Neural cell (in vitro differentiated cells): ENCODE measurements around the gene ARF5. TPM values are rescaled to one million over a fixed set of nuclear protein-coding genes. Genes with fewer than 3 reads are reported as not detected.

ENCODE experiments used
- H2AFZ ChIP-seq: fragments of 200-600, 300-800 bp; sonication (generic), shearing (Covaris generic); 2 replicates; pipeline ENCODE4 v1.6.0; 2014; ENCODE audit warnings: low read depth, mild to moderate bottlenecking, antibody characterized with exemption, low read length, moderate library complexity
- H3F3A ChIP-seq: fragments of 200-600 bp; shearing (Covaris generic); 2 replicates; pipeline ENCODE4 v1.6.1; 2016; ENCODE audit warnings: mild to moderate bottlenecking, moderate library complexity, mixed read lengths, antibody characterized with exemption, low read length; ENCODE audit not compliant: insufficient read depth, poor library complexity, severe bottlenecking
- H3K27ac ChIP-seq: fragments of 200-600, 300-800 bp; sonication (generic), shearing (Covaris generic); 2 replicates; pipeline ENCODE4 v1.5.1; 2014; ENCODE audit warnings: mild to moderate bottlenecking, low read length, moderate library complexity
- H3K27me3 ChIP-seq: fragments of 300-800, 200-600 bp; sonication (generic), shearing (Covaris generic); 2 replicates; pipeline ENCODE4 v1.6.0; 2014; ENCODE audit warnings: mild to moderate bottlenecking, low read depth, low read length, moderate library complexity; ENCODE audit not compliant: insufficient read depth
- H3K36me3 ChIP-seq: fragments of 300-800, 200-600 bp; sonication (generic), shearing (Covaris generic); 2 replicates; pipeline ENCODE4 v1.5.1; 2014; ENCODE audit warnings: mild to moderate bottlenecking, antibody characterized with exemption, low read length, moderate library complexity; ENCODE audit not compliant: insufficient read depth
- H3K4me2 ChIP-seq: fragments of 300-800, 200-600 bp; sonication (generic), shearing (Covaris generic); 2 replicates; pipeline ENCODE4 v1.6.0; 2014; ENCODE audit warnings: mild to moderate bottlenecking, low read length
- H3K4me3 ChIP-seq: fragments of 300-800, 200-600 bp; sonication (generic), shearing (Covaris generic); 2 replicates; pipeline ENCODE4 v1.5.1; 2014; ENCODE audit warnings: mild to moderate bottlenecking, low read length, moderate library complexity
- H3K79me2 ChIP-seq: fragments of 200-600 bp; shearing (Covaris generic); replicated peaks from 2 replicates; pipeline ENCODE4 v1.6.0; 2014; ENCODE audit warnings: mild to moderate bottlenecking, low read length, moderate library complexity; ENCODE audit not compliant: insufficient read depth
- H3K9ac ChIP-seq: fragments of 300-800, 200-600 bp; sonication (generic), shearing (Covaris generic); 2 replicates; pipeline ENCODE4 v1.6.1; 2016; ENCODE audit warnings: mild to moderate bottlenecking, low read length, mixed read lengths
- H3K9me2 ChIP-seq: fragments of 200-600 bp; shearing (Covaris generic); 2 replicates; pipeline ENCODE4 v1.6.1; 2016; ENCODE audit warnings: mild to moderate bottlenecking, low read length, mixed read lengths; ENCODE audit not compliant: insufficient read depth
- H3K9me3 ChIP-seq: fragments of 200-600, 300-800 bp; sonication (generic), shearing (Covaris generic); 2 replicates; pipeline ENCODE4 v1.6.1; 2016; ENCODE audit warnings: mild to moderate bottlenecking, mixed run types, low read length, moderate library complexity, mixed read lengths
- H4K20me1 ChIP-seq: fragments of 200-600 bp; shearing (Covaris generic); 2 replicates; pipeline ENCODE4 v1.6.1; 2016; ENCODE audit warnings: mild to moderate bottlenecking, mixed run types; ENCODE audit not compliant: insufficient read depth
- CTCF ChIP-seq: fragments of 450-650 bp; IDR thresholded peaks from 2 replicates; pipeline ENCODE4 v1.5.1; 2014; ENCODE audit warnings: antibody characterized with exemption, mild to moderate bottlenecking, moderate library complexity; ENCODE audit not compliant: poor library complexity, severe bottlenecking
- EP300 ChIP-seq: fragments of 450-650 bp; conservative IDR thresholded peaks from 2 replicates; pipeline ENCODE4 v1.6.1; 2014; ENCODE audit warnings: antibody characterized with exemption, mild to moderate bottlenecking, moderate library complexity; ENCODE audit not compliant: poor library complexity, severe bottlenecking
- EZH2 ChIP-seq: fragments of 200-600, 300-800 bp; shearing (Covaris generic), sonication (generic); IDR thresholded peaks from 2 replicates; pipeline ENCODE4 v1.6.1; 2014; ENCODE audit warnings: antibody characterized with exemption, low read length, borderline replicate concordance, mild to moderate bottlenecking; ENCODE audit not compliant: insufficient read depth, poor library complexity, severe bottlenecking
- MXI1 ChIP-seq: fragments of 450-650 bp; conservative IDR thresholded peaks from 2 replicates; pipeline ENCODE4 v1.6.1; 2014; ENCODE audit warnings: antibody characterized with exemption, mild to moderate bottlenecking; ENCODE audit not compliant: poor library complexity, severe bottlenecking
- POLR2AphosphoS5 ChIP-seq: IDR thresholded peaks from 2 replicates; pipeline ENCODE4 v1.6.1; 2012
- RAD21 ChIP-seq: fragments of 450-650 bp; conservative IDR thresholded peaks from 2 replicates; pipeline ENCODE4 v1.6.1; 2014; ENCODE audit warnings: antibody characterized with exemption, mild to moderate bottlenecking, moderate library complexity
- REST ChIP-seq: IDR thresholded peaks from 2 replicates; pipeline ENCODE4 v1.6.1; 2012; ENCODE audit warnings: borderline replicate concordance
- SMC3 ChIP-seq: fragments of 450-650 bp; conservative IDR thresholded peaks from 2 replicates; pipeline ENCODE4 v1.6.1; 2014; ENCODE audit warnings: antibody characterized with exemption, mild to moderate bottlenecking, moderate library complexity; ENCODE audit not compliant: poor library complexity
- TAF1 ChIP-seq: IDR thresholded peaks from 2 replicates; pipeline ENCODE4 v1.6.1; 2012; ENCODE audit warnings: low read depth
- polyA plus RNA-seq: library from polyadenylated mRNA; depleted of rRNA; stranded (reverse); fragments of >200 nt; gene quantifications from 2 replicates; pipeline ENCODE4 v1.2.3, GENCODE V29; 2014

Gene ARF5
- polyA plus RNA-seq, 1 donor from 2014 or later, result 582 TPM

- Histone ChIP-seq H2AFZ (no peak overlapping the region), H4K20me1 (no peaks in the 10 kb centered on the region), H3K27me3 (peaks cover 13% of the 10 kb centered on the region), H3K9me3 (no peaks in the 10 kb centered on the region), H3K36me3 (no peaks in the 10 kb centered on the region), H3K9ac (no peak overlapping the region), H3K9me2 (no peaks in the 10 kb centered on the region), H3F3A (no peaks in the 10 kb centered on the region), H3K4me3 (no peak overlapping the region), H3K4me2 (no peak overlapping the region), H3K27ac (no peak overlapping the region), H3K79me2 (no peaks in the 10 kb centered on the region)
- TF ChIP-seq CTCF (no peak), MXI1 (no peak)
These were observed 37.1 kb downstream of the ARF5 start for GRCh38 chr7:127625331-127625730.

- no peak overlapping the region for H3K9ac ChIP-seq
- H3K9me2 ChIP-seq, result no peaks in the 10 kb centered on the region
- H3K4me3 ChIP-seq, result no peak overlapping the region
- no peaks in the 10 kb centered on the region for H3F3A ChIP-seq
- H3K27me3 ChIP-seq, result no peaks in the 10 kb centered on the region
- H3K79me2 ChIP-seq, result no peaks in the 10 kb centered on the region
- no peaks in the 10 kb centered on the region for H3K9me3 ChIP-seq
- H3K36me3 ChIP-seq, result no peaks in the 10 kb centered on the region
- H3K27ac ChIP-seq, result no peak overlapping the region
- TF ChIP-seq REST (no peak), CTCF (no peak), EZH2 (no peak), RAD21 (no peak), MXI1 (no peak), TAF1 (no peak), EP300 (no peak), POLR2AphosphoS5 (no peak), SMC3 (no peak)
- H2AFZ ChIP-seq, result no peak overlapping the region
- H3K4me2 ChIP-seq, result no peak overlapping the region
- no peaks in the 10 kb centered on the region for H4K20me1 ChIP-seq
These were observed 40.2 kb downstream of the ARF5 start for GRCh38 chr7:127628445-127628844.
